IPS DF 19.7 (cell line): ENCODE results near the gene DGKG.

Source experiments
- DNase-seq: peaks from one replicate; pipeline ENCODE4 v3.0.0-alpha.2; 2013; ENCODE audit warnings: low read depth, low spot score

Gene DGKG

DNA sequence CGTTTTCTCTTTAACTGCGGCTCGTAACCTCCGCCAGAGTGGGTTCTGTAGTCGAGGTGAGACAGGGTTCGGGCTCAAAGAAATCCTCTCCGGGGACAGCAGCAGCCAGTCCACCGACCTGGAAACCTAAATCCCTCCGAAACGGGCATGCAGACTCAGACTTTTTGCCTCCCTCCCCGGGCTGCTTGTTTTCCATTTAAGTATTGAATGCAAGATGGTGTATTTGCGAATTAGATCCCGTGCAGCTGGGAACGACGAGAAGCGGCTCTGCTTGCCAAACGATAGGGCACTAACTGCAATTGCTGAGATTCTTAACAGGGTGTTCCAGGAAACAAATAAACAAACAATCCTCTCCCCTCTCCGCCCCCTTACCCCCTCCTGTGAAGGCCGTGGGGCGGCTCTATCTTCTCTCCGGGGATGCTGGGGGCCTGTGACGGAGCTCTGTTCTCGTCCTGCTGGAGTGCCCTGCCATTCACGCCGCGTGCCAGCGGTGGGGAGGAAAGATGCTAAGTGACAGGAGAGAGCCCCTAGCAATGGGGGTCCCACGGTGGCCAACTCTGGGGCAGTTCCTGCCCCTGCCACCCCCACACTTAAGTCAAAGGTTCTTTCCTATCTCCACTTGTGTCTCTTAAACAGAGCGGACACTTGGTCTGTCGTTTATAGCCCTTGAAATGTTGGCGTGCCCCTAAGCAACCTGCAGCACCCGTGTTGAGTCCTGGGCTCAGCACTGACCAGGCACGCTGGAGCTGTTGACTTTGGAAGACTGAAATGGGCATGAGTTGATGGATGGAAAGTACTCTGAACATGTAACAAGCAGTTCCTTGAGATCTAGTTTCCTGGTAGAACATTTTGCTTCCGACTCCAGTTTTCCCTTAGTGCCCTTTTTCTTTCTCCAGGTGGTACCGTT, 251.9 kb downstream of the DGKG start:
- no peak for DNase-seq

DNA sequence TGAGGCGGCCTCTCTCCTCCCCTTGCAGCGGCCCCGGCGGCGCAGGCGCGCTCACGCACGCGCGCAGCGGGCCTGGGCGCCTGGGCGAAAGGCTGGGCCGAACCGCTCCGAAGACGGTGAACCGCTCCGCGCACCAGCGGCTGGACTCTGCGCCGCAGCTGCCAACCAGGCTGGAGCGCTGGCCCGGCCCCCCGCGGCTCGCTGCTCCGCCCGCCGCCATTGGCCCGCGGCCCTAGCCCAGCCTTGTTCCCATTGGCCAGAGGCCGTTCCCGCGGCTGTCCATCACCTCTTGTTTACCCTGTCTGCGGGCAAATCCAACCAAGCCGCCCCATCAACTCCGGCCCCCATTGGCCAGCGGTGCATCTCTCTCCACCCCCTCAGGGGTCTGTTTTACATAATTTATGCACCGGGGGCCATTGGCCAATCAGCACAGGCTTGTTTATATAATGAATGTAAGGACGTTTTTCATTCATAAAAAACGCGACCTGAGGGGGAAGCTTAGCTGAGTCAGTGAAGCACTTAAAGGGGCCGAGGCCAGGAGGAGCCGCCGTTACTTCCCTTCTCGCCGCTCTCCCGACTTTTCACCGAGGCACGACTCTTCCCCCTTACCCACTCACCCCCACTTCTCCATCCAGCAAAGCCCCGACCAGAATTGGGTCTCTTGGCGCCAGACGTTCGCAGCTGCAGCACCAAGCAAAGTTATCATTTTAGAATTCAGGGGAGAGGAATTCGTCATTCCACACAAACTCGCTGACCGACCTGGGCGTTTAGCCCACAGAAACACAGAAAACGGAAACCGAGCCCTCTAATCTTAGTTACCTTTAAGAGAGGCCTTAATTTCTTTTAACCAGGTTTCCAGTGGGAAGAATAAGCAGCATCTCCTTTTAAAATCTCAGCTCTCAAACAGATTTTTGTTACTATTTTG, 252.8 kb downstream of the DGKG start, which contains the start of gene ETV5:
Gene ETV5 (minus strand): TSS at position 149 of the 925 bp plus-strand sequence. CDS start 3,221 bp downstream, outside the sequence.
- DNase-seq, result peak; percentile 97

DNA sequence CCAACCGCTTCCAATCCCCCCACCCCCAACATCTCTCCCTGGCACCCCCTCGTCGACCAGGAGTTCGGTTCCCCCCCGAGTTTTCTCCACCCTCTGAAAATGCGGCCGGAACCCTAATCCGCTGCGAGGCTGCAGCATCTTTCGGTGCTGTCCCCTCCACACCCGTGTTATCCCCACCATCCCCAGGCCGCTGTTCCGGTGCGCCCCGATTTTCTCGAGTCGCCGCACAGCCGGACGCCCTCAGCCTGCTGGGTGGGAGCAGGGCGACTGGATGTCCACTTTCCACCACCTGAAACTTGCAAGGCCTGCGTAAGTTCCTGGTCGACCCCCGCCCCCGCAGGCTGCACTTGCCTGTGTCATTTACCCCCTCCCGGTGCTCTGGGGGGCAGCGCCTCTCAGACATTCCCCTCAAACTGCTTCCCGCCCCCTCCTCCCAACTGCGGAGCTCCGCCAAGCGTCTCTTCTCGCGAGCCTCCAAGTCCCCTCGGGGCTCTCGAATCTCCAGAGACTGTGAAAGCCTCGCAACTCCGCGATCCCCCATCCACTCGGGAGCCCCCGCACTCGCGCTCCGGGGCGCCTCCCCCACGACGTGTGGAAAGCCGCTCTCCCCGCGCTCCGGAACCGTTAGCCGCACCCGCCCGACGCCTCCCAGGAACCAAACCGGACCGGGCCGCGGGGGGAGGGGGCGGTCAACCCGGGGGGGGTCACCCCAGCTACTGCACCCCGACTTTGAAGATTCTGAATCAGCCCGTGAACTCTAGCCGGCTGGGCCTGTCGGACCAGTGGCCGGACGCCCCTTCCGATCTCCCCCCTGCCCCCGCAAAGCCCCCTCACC, 253.7 kb downstream of the DGKG start:
- DNase-seq, result no peak

DNA sequence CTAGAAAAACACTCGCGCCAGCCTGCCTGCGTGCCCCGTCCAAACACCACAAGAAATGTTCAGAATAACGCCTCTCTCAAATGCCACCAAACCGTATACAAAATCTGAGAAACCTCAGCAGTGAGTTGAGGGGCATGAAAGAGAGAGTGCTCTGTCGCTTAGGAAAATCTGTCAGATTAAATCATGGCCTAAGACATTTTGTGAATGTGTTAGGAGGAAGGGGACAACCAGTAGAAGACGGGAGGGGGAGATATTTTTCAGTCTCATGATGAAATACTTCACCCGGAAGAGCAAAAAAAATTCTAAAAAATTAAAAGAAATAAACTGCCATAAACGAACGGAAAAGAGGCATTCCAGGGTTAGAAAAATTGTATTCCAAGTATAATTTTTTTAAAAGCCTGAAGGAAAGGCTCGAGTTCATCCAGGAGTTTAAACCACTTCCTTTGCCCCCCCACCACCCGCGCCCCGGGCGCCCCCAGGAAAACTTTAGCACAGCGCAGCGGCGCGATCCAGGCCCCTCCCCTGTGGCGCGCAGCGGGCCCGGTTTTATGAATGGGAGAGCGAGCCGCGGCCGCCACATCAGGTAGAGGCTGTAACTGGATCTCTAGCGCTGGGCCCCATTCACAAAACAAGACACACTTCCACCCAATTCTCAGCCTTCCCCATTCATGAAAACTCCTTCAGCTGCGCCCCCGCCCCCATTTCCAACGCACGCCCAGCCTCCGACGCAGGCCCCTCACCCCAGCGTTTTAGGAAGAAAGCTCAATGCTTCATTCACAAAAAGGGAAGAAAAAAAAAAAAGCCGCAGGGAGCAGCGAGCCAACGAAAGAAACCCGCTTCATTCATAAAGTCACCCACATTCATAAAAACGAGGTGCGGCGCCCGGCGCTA, 254.6 kb downstream of the DGKG start:
- no peak for DNase-seq

GRCh38 chr3:186105543-186105942, 256.5 kb downstream of the DGKG start:
- DNase-seq, result no peak

GRCh38 chr3:186102687-186103086, 259.3 kb downstream of the DGKG start:
- no peak for DNase-seq

GRCh38 chr3:186100398-186100797, 261.6 kb downstream of the DGKG start:
- DNase-seq, result no peak

GRCh38 chr3:186099178-186099577, 262.9 kb downstream of the DGKG start:
- DNase-seq, result no peak

GRCh38 chr3:186098740-186099139, 263.3 kb downstream of the DGKG start:
- no peak for DNase-seq

DNA sequence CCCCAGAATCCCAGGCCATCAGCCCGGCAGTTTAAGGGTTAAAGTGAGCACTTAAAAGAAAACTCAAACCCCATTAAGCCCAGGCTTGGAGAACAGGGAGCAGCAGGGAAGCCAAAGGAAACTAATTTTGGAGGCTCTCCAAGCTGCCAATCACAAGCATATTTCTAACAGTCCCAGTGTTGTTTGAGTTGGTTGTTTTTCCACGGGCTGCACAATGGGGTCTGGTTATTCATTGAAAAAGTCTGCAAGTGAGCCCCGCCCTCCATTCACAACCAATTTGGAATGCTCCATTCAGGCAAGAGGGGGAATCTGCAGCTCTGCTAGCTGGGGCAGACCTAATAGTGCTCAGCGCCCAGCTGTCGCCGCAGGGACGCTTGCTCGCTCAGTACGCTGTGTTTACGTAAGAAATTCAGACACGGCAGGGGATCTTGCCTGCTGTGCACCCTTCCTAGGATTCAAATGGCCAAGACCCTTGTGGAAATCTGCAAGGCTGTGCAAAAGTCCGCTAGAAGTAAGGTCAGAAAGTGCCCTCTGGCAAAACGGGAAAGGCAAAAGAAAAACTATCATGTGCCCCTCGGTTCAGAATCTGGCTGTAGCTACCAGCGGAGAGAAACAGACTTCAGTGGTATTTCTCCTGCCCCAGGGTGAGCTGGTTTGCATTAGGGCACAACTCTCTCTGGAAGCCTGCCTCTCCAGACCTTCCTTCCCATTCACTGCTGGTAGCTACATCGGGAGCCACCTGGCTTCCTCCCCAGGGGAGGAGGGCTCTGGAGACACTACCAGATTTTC, 264.2 kb downstream of the DGKG start:
- DNase-seq, result peak; percentile 88

DNA sequence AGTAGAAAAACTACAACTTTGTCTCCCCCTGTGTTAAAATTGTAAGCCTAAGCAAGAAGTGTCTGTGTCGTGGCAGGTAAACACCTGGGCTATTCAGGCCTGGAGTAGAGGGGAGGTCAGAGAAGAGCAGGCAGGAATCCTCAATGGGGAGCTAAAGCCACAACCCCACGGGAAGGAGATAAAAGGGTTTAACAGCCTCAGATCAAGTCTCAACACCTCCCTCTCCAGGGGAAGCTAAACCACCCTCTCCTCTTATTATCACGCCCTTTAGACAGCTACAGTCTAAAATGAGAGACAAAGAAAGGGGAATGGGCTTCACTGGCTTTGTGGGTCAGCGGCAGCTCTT, 264.7 kb downstream of the DGKG start:
- DNase-seq, result no peak
